ENCODE data around the gene SFXN3. TPM values are rescaled to one million over a fixed set of nuclear protein-coding genes. Genes with fewer than 3 reads are reported as not detected.
"Not testable (repeated sequence)": the region's sequence is repeated elsewhere in the genome, so short reads cannot be mapped to it uniquely, and the experiment has no call there.

The SFXN3 gene
- polyA plus RNA-seq, 3 donors: 20.4 to 31.1 (median 26.9) TPM

GRCh38 chr10:101031796-101032636 lies 982 bp downstream of the SFXN3 start:
- DNase-seq: no peak

DNA sequence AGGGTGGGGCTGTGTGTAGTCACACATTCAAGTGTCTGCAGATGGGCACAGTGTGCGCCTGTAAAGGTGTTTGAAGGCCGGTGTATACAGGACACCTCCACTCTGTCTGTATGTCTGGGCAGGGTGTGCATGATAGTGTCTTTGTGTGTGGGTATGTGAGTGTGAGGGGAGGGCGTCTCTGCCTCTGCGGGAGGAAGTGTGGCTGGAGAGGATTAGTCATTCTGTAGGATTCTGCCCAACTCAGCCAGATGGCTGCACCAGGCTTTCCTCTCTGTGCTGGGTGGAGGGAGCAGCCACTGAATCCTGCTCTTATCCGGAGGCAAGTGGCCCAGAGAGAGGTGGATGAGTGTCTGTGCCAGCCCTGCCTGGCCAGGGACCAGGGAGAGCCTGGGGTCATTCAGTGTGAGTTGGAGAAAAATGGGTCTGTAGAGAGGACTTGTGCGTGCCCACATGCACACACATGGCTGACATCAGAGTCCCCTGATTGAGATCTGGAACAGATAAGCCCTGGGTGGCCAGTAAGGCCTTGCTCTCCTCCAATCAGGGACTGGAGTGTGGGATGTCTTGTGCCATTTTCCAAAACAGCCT lies 1.7 kb downstream of the SFXN3 start:
- no peak for DNase-seq

DNA sequence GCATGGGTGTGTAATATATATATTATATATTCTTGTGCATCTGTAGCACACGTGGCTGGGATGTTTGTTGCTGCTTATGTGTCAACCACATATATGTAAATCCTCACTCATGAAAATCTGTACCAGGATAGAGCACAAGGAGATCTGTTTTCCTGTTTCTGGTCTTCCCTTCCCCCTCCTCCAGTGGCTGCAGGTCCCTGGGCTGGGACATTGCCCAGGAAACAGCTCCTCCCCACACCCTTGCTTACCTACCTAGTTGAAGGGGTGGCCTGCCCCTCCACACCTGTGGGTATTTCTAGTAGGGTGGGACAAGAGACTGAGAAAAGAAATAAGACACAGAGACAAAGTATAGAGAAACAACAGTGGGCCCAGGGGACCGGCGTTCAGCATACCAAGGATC lies 2.2 kb downstream of the SFXN3 start:
- DNase-seq: no peak

GRCh38 chr10:101034404-101034803 lies 3.4 kb downstream of the SFXN3 start:
- DNase-seq: not testable (repeated sequence)

GRCh38 chr10:101035314-101035713 lies 4.3 kb downstream of the SFXN3 start:
- DNase-seq: no peak

GRCh38 chr10:101035916-101036702 lies 5.1 kb downstream of the SFXN3 start:
- DNase-seq: no peak

DNA sequence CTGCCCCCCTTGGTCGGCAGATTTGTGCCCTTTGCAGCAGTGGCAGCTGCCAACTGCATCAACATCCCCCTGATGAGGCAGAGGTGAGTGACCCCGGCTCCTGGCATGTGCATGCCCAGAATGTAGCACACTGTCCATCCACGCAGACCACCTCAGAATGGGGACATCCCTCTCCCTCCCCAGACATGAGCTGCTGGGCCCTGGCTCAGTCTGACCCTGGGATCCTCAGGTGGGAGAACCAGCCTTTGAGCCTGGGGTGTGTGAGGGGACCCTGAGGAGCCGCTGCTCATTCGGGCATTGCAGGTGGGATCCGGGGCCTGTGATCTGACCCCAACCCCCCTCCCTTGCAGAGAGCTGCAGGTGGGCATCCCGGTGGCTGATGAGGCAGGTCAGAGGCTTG lies 5.7 kb downstream of the SFXN3 start:
- no peak for DNase-seq

GRCh38 chr10:101038484-101038883 lies 7.5 kb downstream of the SFXN3 start:
- DNase-seq: no peak

- DNase-seq: no peak
These were observed 9.0 kb downstream of the SFXN3 start for GRCh38 chr10:101040061-101040460.

DNA sequence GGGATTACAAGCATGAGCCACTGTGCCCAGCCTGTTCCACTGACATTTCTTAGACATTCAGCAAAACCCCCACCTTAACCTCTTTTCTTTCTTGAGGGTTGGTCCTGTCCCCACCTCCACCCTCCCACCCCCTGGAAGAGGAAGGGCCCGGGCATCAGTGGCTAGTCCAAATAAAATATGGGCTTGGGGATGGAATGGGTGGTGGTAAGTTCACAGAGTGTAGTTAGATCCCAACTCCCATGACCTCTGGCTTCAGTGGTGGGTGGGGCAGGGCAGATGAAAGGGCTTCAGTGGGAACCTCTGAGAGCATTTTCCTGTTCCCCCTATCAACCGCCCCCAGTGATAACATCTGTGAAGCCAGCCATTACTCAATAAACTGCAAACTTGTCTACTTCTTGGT lies 9.8 kb downstream of the SFXN3 start:
- DNase-seq: no peak

DNA sequence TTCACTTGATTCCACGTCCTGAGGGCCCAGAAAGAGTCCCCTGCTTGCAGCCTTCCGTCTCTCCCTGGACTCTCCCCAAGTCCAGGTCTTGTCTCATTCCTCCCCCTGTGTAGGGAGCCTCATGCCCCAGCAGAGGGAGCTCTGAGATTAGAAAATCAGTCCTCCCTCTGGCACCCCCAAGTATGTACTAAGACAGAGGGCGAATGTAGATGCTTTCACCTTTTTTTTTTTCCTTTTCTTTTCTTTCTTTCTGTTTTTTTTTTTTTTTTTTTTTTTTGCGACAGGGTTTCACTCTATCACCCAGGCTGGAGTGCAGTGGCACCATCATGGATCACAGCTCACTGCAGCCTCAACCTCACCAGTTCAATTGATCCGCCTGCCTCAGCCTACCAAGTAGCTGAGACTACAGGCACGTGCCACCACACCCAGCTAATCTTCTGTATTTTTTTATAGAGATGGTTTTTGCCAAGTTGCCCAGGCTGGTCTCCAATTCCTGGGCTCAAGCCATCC lies 10.3 kb downstream of the SFXN3 start:
- peak; percentile 88 for DNase-seq

- DNase-seq: no peak
These were observed 11.1 kb downstream of the SFXN3 start for GRCh38 chr10:101042118-101042517.

DNA sequence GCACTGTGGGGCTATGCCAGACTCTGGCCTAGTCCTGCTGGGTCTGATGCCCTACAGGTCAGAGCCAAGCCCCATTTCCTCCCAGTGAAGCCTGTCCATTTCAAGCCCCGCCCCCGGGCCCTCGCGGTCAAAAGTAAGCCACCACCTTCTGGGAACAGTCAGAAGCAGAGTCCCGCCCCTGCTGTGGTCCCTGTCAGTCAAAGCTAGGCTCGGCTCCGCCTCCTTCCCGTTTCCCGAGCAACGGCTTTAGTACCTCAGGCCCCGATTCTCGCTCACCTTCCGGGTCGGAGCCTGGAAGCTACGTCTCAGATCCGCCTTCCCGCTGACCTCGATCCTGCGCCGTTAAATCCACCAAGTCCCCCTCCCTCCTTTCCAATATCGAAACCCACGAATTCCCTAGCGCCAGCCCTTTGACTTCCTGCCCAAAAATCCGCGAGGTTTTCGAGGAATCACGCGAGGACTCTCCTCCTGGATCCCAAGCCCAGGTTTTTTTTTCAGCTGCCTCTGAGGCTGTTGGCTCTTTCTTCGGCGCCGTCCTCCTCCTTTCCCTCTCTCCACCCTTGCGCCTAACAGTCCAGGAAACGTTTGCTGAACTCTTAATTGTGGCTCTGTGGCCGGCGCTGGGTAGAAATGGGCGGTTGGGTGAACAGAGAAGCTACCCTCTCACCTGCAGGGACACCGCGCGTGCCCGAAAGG lies 11.8 kb downstream of the SFXN3 start:
- DNase-seq: peak; percentile 94

DNA sequence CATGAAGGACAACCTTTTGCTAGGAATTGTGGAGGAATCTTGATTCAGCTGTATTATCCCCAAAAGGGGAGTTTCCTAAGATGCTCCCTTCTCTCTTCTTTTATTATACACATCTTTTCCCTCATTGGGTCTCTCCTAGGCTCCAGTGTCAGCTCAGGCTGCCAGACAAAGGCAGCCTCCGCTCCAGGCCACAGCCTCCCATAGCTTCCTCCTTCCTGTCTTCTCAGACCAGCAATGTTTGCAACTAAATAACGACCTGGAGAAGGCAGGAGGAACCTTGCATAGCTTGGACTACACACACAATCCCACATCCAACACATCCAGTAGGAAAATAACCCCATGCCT lies 12.3 kb downstream of the SFXN3 start:
- DNase-seq: no peak

GRCh38 chr10:101044117-101044516 lies 13.1 kb downstream of the SFXN3 start:
- no peak for DNase-seq

- DNase-seq: no peak
These were observed 15.6 kb downstream of the SFXN3 start for GRCh38 chr10:101046332-101047238.

- DNase-seq: no peak
These were observed 16.2 kb downstream of the SFXN3 start for GRCh38 chr10:101047268-101047667.

DNA sequence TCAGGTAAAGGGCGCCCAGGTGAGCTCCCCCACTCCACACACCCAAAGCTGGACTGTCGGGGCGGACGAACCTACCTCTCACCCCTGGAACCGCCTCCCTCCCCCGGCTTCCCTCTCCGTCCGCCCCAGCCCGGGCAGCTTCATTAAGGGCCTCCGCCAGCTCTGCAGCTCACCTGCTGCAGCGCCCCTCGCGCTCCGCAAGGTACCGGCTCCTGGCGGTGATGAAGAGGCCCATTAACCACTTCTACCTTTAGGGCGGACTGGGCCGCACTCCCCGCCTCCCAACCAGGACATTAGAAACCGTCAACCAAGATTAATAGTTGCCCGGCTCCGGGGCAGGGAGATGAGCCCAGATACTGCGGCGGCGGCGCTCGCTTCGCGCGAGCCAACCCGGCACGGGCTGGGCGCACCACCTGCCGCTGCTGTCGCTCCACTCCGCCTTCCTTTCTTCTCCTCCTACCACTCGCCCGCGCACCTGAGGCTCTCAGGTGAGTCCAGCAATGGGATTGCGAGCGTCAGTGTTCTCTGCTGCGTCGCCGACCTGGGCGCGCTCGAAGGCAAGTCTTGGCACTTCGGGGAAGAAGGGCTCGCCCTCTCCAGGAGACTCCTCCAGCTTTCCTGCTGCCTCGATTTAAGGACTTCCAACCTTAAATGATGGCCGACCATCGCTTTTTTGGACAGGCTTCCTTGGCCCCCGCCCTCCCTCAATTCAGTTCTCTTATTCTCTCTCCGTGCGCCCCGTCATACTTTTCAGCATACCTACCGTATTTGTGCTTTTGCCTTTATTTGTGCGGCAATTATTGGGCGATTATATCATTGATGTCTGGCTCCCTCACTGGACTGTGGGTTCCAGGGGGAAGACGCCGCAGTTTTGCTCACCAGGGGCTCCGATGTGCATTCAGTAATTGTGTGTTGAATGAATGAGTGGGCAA lies 17.2 kb downstream of the SFXN3 start:
- DNase-seq: no peak

GRCh38 chr10:101050208-101051069 lies 19.4 kb downstream of the SFXN3 start:
- no peak for DNase-seq
